NCI-H2171 (cell line): ENCODE results near the gene ZSWIM1.

ENCODE experiments used
- DNase-seq: peaks from one replicate; lab custom pipeline; 2025; lab: John Stamatoyannopoulos, UW

ZSWIM1 gene

DNA sequence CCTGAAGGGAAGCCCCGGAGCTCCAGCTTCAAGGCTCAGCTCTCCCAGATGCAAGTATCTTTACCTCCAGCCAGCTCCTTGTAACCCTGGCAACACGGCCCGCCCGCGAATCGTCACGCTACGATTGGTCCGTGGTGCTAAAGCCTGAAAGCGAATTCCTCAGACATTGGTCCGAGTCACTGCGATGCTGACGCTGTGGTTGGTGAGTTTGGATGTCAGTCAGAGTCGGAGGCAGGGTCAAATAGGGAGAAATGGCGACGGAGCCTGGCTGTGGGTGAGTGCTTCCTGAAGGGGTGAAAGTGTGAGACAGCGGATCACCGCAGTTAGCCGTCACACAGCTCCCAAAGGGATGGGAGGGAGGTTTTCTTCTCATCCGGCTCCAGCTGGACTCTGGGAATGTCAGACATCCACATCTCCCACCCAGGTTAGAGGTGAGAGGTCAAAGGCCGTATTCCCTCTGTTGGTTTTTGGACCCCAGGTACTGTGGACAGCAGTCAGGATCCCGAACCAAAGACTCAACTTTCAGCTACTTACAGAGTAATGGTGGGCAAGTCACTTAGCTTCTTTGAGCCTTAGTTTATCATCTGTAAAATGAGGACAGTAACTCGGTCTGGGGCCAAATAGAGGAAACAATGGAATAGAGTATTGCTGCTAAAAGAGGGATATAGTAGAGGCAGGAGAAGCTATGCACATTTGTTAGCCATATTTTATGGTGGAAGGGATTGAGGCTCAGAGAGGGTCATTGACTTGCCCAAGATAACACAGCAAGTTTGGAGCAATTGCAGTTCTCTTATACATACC is at the start of gene ZSWIM1:
ZSWIM1 (plus strand) TSS at position 240 of the 801 bp plus-strand sequence. CDS start 1,366 bp downstream, outside the sequence.
- peak; percentile 99 for DNase-seq

DNA sequence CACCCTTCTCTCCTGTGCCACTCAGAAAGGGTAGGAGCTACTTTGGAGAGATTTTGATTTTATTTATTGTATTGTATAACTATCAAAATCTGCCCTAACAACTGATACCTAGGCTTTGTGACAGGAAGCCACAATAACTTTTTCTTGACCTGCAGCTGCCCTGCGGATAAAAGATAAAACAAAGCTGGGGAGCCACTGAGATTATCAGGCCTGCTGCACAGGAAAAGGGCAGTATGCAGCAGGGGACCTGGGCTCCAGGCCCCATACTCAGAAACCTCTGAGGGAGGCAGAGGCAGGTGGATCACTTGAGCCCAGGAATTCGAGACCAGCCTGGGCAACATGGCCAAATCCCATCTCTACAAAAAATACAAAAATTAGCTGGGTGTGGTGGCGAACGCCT is 48.4 kb upstream of the ZSWIM1 start:
- no peak for DNase-seq

DNA sequence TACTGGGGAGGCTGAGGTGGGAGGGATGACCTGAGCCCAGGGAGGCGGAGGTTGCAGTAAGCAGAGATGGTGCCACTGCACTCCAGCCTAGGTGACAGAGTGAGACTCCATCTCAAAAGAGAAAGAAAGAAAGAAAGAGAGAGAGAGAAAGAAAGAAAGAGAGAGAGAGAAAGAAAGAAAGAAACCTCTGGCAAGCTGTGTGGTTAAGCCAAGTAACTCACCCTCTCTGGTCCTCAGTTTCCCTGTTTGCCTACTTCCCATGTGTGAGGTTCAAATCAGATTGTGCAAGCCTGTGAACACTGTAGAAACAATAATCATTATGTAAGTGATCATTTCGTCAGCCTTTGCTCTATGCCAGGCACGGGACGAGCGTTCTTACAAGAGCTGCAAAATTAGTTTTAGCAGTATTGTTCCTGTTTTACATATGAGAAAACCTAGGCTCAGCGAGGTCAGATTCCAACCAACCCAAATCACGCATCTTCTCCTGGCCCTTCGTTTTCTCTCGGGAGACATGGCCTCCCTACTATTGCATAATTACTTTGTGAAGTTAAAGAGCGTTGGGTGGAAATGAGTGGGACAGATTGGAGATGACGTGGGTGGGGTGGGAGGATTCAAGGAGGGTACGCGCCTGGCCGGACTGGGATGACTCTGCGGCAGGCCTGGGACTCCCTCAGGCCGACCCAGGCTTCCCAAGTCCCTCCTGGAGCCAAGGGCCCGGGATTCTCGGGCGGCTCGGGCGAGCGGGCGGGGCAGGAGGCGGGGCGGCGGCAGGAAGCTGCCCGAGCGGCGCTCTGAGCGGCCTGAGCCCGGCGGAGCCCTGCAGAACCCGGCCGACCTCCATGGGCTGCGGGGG is 47.8 kb upstream of the ZSWIM1 start, which contains the start of gene SNX21:
SNX21 (plus strand) TSS at position 770 of the 853 bp plus-strand sequence. CDS start 121 bp downstream, outside the sequence.
- DNase-seq: peak; percentile 67

DNA sequence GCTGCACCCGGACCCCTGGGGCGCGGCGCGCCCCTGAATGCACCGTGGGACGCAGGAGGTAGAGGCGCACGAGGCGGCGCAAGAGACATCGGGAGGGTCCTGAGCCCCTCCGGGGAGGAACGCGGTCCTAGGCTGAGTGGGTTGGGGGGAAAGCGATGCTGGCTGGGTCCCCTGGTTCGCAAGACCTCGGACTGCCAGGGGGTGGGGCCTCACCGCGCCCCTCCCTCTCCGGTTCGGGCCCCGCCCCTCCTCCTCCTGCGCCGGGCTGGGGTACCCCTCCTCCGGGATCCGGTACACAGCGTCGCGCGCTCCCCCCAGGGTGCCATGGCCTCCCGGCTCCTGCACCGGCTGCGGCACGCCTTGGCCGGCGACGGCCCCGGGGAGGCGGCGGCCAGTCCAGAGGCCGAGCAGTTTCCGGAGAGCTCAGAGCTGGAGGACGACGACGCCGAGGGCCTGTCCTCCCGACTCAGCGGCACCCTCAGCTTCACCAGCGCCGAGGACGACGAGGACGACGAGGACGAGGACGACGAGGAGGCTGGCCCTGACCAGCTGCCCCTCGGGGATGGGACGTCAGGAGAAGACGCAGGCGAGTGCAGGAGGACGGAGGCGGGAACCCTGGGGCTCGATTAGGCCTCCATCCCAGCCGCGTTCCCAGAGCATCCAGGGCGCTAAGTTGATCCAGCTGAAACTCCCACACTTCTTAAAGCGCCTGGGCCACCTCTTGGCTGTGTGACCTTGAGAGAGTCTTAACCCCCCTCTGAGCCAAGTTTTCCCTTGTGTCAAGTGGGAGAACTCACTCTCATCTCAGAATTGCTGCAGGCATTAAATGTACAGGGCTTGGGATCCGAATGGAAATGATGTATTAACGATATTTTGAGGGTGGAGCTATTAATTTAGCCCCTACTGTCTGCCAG is 46.9 kb upstream of the ZSWIM1 start:
- no peak for DNase-seq

DNA sequence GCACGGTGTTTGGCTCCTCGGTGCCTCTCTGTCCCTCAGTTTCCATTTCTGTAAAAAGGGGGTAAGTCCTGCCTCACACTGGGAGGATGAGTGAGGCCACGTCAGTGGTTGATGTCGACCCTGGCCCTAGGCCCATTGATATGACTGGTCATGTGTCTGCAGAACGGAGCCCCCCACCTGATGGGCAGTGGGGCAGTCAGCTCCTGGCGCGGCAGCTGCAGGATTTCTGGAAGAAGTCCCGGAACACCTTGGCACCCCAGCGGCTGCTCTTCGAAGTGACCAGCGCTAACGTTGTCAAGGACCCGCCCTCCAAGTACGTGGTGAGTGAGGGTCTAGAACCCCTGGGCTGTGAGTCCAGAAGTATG is 46.2 kb upstream of the ZSWIM1 start:
- DNase-seq: no peak

DNA sequence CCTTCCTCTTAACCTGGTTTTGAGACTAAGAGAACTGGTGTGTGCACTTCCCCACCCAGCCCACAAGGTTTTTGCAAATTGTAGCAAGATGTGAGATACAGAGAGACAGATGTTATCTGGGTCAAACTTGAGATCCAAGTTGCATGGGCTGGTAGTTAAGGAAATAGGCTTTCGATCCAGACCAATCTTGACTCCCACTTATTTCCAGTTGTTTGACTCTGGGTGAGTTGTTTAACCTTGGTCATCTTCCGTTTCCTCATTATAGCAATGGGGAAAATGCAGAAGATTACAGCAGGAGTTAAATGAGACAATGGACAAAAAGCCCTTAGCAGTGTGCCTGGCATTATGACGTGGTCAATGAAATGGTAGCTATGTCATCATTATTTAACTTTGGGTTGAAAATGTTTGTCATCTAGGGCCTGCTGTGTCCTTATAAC is 45.7 kb upstream of the ZSWIM1 start:
- DNase-seq: no peak

DNA sequence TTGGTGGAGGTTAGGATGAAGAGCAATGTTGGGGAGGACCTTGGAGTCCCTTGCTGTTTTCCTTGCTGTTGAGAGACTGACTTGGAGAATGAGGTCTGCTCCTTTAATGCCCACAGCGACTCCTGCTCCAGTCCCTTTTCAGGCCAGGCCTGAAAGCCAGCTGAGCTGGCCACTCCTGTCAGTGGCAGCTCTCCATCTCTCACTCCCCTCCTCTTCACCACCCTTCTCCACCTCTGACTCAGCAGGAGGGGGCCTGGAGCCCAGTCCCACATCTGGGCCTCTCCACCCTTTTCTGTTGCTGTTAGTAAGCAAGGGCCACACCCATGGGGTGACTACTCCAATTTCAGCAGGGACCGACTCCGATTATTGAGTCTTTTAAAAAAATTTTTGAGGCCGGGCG is 45.2 kb upstream of the ZSWIM1 start:
- DNase-seq: no peak

DNA sequence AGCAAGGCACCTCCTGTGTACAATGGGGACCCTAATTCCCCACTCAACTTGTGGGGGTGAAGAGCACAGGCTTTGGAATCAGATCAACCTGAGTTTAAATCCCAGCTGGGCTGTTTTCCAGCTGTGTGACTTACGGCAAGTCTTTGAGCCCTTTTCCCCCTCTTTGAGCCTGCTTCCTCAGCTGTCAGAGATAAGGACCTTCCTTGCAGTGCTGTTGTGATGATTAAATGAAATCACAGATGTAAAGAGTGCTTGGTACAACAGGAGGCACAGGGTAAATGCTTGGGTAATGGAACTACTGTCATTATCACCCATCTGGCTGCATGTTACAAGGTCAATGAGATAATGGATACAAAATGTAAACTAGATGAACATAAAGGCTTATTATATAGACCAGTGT is 44.2 kb upstream of the ZSWIM1 start:
- no peak for DNase-seq

DNA sequence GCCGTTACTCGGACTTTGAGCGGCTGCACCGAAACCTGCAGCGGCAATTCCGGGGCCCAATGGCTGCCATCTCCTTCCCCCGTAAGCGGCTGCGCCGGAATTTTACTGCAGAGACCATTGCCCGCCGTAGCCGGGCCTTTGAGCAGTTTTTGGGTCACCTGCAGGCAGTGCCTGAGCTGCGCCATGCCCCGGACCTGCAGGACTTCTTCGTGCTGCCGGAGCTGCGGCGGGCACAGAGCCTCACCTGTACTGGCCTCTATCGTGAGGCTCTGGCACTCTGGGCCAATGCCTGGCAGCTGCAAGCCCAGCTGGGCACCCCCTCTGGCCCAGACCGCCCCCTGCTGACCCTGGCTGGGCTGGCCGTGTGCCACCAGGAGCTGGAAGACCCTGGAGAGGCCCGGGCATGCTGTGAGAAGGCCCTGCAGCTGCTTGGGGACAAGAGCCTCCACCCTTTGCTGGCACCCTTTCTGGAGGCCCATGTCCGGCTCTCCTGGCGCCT is 40.3 kb upstream of the ZSWIM1 start:
- no peak for DNase-seq

DNA sequence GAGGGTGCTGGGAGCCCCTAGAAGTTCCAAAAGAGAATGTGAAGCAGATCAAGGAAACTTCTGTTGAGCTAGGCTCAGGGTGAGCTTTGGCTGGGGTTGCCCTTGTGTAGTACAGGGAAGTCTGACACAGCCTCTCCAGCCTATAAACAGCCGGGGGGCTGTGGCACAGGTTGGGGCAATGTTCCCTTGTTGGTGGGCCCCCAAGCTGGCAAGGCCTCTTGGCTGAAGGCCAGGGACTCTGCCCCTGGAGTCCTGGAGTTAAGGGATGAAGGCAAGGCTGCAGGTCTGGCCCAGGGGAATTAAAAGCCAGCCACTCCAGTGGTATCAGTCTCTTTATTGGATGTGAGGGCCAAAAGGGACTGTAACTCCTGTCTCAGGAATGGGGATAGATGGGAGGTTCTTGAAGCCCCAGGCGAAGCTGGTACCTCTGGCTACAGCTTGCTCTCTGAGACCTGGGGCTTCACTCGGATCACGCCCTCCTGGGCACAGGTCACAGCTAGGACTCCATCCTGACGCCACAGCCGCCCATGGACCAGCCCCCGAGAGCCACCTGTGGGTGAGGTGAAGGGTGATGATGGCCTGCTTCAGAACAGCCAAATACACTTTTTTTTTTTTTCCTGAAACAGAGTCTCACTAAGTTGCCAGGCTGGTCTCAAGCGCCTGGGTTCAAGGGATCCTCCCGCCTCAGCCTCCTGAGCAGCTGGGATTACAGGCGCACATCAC is 39.5 kb upstream of the ZSWIM1 start:
- no peak for DNase-seq

DNA sequence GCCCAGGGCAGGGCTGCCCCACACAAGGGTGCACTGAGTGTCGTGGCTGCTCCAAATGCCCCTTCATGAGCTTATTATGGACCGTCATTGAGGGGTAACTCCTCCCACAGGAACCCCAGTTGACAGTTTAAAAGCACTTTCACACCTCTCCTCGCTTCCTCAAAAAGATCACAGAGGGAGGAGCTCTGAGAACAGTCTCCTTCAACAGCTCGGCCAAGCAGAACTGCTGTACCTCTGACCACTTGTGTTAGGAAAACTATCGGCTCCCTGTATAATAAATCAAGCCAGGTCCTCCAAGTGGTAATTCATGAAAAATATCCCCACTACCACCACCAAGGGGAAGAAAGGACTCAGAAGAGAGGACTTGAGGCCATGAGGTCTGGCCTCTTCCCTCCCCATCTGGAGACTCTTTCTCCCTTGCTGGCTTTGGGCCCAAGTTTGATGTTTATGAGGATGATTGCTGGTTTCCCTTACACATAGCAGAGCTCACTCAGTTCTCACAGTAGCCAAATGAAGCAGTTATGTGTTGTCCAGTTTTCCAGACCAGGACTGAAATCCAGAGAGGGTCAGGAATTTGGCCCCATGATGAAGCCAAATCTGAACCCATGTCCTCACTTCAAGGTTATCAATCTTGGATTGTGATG is 38.7 kb upstream of the ZSWIM1 start:
- no peak for DNase-seq

DNA sequence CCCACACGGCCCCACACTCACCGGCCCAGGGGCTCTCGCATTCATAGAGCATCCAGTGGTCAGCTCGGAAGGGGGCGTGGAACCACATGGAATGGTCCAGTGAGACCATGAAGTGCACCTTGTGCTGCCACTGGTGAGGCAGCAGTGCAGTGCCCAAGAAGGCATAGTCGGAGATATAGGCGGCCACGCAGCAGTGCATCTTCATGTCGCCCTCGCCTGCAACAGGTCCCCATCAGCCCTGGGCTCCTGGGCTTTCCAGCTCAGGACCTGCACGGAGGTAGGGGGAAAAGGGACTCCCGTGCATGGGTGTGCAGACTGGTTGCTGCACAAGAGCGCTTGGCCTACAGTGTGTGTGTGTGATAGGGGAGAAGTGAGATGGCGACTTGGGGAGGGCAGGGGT is 37.5 kb upstream of the ZSWIM1 start:
- DNase-seq: no peak

DNA sequence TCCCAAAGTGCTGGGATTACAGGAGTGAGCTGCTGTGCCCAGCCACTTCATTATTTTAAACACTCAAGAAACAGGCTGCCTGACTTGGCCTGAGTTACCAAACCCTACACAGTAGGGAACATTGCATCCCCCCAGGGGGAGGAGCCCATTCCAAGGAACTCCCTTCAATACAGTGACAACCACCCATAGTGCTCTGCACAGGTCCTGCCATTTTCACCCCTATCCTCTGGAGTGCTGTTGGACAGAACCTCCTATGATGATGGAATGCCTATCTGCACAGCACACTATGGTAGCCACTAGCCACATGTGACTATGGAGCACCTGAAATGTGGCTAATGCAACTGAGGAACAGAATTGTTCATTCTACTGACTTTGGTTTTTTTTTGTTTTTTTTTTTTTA is 35.6 kb upstream of the ZSWIM1 start:
- no peak for DNase-seq

DNA sequence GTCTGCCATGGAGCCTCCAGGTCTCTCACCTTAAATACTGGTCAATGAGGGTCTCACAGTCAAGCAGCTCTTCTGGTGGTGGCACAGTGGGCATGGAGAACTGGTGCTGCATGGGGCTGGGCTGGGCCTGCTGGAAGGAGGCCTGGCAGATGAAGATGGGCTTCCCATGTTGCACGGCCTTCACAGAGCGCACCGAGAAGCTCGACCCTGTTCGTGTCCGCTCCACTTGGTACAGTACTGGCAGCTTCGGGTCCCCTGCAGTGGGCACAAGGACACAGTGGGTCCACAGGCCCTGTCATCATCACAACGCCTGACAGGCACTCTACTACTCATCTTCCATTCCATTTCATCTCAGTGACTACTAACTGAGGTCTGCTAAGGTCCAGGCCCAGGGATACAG is 32.6 kb upstream of the ZSWIM1 start:
- DNase-seq: no peak

DNA sequence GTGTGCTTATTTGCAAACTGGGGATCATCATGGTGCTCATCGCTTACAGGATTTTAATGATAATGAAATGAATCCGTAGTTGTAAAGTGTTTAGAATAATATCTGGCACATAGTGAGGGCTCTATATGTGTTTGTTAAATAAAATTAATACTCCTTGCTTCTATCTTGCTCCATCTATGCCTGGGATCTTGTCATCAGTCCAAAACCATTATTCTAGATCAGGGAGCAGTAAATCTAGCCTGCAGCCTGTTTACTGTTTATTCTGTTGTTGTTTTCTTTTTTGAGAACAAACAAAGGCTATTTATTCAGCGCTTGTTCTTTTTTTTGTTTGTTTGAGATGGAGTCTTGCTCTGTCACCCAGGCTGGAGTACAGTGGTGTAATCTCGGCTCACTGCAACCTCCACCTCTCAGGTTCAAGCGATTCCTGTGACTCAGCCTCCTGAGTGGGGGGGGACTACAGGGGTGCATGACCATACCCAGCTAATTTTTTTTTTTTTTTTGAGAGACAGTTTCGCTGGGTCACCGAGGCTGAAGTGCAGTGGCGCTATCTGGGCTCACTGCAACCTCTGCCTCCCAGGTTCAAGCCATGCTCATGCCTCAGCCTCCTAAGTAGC is 32.0 kb upstream of the ZSWIM1 start:
- no peak for DNase-seq

DNA sequence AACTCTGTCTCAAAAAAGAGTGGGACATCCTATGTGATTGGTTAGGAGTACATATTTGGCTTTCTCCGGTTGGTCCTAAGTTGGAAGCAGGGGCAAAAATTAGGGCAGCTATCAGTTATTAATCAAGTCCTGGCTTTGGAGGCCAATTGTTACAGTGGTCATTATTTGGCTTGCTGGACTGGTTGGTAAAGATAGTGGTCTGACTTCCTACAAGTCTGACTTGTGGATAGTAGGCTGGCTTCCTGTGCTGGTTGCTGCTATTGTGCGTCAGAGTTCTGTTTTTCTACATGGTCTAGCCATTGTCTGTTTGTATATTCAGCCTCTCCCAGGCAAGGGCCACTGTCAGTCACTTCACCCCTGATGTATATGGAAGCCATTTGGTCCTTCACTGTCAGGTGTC is 30.8 kb upstream of the ZSWIM1 start:
- DNase-seq: no peak

DNA sequence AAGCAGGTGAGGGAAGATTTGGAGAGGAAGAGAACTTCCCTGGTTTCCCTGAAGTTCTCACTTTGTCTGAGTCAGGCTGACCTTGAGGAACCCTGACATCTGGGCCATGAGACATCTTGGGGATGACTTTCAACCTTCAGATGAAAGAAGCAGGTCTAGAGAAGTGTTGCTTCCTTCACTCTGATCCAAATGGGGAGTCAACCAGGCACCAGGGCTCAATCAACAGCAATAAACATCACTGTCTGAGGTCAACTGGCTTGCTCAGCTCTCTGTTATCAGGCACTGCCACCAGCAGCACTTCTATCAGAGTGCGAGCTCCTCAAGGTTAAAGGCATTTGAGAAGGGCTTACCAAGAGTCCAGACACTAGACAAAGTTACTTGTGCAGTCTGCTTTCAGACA is 30.1 kb upstream of the ZSWIM1 start:
- DNase-seq: no peak

DNA sequence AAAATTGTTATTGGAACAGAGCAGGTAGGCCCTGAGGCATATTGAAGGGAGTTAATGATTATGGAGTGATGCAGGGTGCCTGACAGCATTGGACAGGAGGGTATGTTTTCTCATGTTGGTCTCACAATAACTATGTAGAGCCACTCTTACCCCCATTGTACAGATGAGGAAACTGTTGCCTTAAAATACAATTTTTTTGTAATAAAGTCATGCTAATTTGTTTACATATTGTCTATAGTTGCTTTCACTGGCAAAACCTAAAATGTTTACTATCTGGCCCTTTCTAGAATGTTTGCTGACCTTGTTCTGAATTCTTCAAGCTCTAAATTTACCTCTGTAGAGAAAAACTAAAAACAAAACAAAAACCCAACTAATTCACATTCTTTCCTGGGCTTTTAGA is 29.5 kb upstream of the ZSWIM1 start:
- DNase-seq: no peak

DNA sequence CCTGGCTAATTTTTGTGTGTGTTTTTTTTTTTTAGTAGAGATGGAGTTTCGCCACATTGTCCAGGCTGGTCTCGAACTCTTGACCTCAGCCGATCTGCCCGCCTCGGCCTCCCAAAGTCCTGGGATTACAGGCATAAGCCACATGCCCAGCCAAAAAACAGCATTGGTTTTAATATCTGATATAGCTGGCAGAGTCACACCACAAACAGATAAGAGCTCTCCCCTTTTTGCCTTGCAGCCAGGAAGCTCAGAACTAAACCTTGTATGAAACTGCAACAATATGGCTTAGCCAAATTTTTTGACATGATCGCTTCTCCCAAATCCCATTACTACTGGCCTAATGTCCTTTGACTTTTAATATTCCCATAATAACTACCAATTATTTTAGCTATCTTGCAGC is 28.7 kb upstream of the ZSWIM1 start:
- no peak for DNase-seq

DNA sequence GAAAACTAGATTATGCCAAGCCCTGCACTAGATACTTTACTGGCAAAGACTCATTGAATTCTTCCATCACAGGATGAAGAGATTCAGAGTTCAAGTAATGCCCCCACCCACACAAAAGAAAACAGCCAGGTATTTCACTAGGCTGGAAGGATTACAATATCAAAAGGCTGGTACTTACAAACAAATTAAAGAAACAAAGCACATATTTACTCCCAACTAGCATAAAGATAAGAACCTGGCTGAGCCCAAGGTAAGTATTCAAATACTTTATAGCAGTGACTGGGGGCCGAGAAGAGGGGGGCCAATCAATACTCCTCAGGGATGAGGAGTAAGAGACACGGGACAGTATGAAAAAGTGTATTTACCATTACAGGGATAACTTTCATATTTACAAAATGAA is 27.5 kb upstream of the ZSWIM1 start:
- DNase-seq: no peak
